ENCODE measurements around the gene FAM237B.

The FAM237B gene

DNA sequence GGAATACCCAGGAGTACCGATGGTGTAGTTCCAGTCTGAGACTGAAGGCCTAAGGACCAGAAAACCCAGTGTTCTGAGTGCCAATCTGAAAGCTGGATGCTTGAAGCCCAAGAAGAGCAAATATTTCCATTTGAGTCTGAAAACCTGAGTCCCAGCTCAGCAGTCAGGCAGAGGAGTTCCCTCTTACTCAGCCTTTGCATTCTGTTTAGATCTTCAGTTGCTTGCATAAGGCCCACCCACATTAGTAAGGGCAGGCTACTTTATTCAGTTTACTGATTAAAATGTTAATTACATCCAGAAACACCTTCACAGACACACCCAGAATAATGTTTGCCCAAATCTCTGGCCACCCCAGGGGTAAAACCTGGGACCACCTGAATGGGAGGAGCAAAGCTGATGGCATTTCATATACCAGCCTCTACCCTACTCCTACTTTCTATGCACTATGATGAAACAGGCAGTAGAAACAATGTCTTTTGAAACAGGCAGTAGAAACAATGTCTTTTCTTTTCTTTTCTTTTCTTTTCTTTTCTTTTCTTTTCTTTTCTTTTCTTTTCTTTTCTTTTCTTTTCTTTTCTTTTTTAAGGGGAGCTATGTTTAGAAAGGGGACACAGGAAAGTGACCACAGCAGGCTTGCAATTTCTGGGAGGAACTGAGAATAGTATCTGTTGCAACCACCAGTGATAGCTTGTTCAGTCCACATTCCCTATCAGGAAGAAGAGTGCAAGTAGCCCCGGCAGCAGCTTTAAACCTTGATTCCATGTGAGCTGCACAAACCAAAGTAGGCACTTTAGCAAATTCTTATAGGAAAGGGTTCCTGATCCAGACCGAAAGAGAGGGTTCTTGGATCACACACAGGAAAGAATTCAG is 30.6 kb downstream of the FAM237B start:
- DNase-seq = no peak

DNA sequence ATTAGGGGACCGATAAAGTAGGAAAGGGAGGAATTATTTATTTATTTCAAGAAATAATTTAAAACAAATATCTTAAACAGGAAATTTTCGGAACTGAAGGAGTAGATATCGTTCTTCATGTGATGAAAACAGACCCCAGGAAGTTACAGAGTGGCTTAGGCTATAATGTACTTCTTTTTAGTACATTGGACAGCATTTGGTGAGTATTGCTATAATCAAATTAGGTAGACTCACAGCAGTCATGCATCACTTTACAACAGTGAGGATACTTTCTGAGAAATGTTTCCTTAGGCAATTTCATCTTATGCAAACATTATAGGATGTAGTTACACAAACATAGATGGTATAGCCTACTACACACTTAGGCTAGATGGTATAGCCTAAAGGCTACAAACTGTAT is 33.0 kb downstream of the FAM237B start:
- DNase-seq = no peak

DNA sequence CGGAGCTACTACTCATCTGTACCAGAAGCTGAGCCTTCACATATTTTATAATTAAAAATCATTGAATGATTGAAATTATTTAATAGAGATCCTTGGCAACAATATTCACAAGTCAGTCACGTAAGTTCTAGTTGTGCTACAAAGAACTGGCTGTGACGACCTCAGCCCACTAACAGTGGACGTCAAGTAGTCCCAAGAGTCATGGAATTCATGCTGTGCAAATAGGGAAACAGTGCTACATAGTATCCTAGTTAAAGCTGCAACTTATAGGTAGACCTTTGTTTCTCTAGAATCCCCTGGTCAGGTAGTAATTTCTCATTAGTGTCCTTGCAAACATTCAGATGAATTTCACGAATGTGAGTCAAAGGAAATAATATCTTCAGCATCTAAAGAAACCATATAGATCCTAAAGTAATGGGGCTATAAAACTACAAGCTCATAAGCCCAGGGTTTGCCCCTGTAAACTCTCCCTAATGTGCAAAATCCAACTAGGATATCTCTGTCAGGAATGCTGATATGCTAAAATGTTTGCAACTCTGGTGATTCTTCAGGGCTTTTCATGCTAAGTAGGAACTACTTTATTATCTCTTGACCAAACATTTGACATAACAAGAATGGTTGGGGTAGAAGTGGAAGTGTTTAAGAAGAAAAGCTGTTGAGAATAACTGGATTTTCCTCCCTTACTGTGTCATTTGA is 44.9 kb downstream of the FAM237B start:
- no peak for DNase-seq

DNA sequence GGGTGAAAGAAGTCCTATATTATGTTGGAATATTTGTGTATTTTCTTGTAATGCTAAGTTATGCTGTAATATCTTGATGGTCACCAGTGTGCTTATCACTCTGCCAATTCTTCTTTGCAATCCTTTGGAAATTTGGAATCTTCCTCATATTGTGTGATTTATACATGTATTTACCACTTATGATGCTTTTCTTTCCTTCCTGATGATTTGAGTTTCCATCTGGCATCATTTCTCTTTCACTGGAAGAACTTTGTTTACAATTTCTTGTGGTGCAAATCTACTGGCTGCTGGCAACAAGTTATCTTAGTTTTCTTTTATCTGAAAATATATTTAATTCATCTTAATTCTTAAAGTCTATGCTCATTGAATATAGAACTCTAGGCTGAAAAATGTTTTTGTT is 46.9 kb downstream of the FAM237B start:
- DNase-seq = no peak

DNA sequence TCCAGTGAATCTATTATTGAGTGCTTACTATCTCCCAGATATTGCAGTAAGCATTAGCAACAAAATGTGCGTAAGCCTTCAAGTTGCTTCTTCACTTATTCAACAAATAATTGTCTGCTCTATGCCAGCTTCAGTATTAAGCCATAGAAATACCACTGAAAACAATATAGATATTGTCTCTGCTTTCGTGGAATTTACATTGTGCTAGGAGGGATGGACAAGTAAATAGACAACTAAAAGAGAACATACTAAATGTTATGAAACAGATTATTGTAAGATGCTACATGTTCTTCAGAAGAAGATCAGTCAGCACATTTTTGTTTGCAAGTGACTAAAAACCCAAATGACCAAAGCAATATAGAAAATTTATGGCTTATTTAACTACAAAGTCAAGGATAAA is 48.9 kb downstream of the FAM237B start:
- DNase-seq = no peak

DNA sequence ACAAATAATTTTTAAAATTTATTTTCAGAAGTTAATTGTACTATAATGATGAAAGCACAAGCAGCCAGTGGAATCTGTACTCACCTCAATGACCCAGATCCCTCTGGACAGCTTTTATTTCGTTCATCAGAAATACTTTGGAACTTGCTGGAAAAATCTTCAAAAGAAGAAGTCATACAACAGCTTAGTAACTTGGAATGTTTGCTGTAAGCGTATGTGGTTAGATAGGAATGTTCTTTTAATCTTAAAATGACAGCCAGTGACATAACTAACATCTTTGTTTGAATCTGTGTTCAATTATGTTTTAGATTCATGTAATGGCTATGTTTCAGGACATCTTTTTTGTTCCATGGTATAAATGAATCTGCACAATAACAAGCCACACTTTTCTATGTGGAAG is 49.4 kb downstream of the FAM237B start:
- DNase-seq = no peak

DNA sequence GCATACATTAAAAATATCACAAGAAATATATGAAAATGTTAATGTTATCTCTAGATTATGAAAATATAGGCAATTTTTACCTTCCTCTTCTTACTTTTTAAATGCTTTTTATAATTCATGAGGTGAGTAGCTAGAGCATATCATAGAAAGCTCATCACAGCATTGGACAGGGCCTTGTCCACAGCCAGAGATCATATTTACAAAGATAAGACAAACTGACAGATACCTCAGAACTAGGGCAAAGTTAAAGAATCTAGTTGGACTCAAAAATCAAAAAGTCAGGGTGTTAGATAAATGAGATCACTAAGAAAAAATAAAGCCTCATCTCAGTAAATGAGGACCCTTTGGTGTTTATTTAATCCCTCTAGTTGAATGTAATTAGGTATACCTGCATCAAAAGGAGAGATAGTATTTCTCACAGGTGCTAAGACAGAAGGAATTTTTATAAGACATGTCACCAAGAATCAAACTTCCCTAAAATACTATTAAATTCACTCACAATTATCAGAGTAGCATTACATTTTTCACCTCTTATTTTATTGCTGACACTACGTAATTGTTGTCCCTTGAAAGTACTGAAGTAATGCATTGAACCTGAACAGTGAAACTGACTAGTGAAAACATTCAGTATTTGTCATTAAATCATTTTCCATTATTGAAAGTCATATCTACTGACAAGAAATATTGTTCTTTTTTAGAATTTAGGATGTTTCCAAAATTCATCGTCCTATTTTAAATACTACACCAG is 50.5 kb downstream of the FAM237B start:
- no peak for DNase-seq

DNA sequence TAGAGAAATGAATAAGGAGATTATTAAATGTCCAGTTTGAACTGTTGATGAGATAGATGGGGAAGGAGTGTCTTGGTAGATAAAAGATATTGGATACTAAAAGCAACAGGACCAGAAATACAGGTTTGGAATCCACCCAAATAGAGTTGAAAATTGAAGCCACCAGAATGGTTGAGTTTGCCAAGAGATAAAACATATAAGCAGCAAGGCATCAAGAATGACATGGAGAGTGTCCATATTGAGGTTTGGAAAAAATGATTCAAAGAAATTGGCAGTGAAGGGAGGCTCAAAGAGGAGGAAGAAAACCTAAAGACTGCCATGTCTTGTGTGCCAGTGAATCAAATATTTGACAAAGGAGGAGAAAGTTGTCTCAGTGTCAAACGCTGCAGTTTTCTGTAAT is 51.9 kb downstream of the FAM237B start:
- no peak for DNase-seq

DNA sequence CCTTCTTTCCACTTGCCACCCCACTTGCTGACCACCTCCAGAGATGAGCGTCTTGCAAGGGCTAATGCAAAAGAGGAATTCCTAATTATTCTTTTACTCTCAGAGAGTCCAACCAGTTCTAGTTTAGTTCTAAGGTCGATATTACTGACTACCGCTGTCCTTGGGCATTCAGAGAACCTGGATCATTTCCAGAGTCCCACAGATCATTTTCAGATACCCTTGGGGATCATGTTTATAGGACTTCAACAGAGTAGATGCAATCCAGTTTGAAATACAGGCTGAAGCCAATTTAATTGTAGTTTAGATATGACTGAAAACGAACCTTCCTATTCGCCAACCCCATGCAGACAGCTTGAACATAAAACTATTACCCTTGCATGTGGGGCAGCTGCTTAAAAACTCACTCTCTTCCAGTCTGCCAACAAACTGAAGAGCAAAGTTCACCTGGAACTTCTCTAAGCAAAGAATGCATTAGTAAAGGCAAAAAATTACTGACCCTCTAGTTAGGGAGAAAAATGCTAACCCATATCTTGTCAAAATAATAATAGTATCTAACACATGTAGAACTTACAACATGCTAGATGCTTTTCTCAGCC is 53.7 kb downstream of the FAM237B start:
- no peak for DNase-seq

DNA sequence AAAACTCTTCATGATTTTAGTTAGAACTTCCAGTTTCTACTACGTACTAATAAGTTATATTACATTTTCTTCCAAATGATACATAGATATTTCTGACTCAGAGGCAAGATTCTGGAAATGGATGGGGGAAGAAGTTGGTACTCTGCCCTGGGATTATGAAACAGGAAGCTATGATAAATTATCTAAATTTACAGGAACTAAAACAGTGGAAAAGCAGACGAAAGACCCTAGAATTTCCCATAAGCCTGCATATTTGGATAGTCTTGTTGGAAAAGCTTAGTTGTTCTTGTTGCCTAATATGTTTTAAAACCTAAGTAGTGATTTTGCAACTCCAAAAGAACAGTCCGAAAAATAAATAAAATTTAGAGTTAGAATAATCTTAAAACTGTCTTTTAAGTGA is 54.3 kb downstream of the FAM237B start:
- DNase-seq = no peak
